Peyer's patch (tissue), 4 donors: ENCODE measurements around the gene LAMC3.
A peak's percentile ranks its signal among the peaks of the same experiment; 100 is the strongest.

ENCODE experiments used
- POLR2A ChIP-seq, 2 donors: fragments of 450-650 bp; IDR thresholded peaks; one replicate each; pipeline ENCODE4 v1.5.1; 2017; ENCODE audit warnings: antibody characterized with exemption in 2 of 2, mild to moderate bottlenecking in 2 of 2, moderate library complexity in 2 of 2
- TF ChIP-seq, protein P1 (sequence below), 6 experiments: fragments of 450-650 bp in 4 of 6; fragments of 200-600 bp in 2 of 6; sonication (generic) in 1 of 6; IDR thresholded peaks; one replicate each; pipeline ENCODE4 v1.5.1; 2017 to 2019; ENCODE audit warnings: antibody characterized with exemption in 6 of 6, mild to moderate bottlenecking in 3 of 6, moderate library complexity in 1 of 6

DNA sequence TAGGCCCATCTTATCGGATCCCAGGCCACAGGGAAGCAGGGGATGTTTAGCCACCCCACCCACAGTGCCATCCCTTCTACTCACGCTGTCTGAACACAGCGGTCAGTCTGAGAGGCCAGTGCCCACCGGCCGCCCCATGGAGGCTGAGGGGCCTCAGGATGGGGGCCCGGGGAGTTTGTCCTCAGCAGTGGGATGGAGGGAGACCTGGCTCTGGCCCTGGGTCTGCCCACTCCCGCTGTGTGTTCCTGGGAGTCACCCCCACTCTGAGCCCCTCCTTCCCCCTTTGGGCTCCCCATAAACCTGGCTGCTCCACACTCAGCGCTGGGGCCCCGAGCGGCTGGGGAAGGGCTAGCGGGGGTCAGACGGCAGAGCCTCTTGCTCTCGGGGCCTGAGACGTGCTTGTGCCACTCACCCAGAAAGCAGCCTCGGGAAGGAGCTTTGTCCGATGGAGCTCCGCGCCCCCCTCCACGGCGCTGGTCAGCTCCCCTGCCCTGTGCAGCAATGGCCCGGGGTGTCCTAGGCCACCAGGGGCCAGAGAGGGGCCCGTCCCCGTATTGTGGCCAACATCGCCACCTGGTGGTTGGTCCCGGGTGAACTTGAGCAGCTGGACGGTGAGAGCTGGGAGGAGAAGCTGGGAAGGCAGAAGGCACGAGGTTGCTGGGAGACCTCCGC is 10.9 kb upstream of the LAMC3 start:
- no peak for TF ChIP-seq POLR2A (IDR thresholded peaks at IDR 0.05)
- TF ChIP-seq, protein P1, sequence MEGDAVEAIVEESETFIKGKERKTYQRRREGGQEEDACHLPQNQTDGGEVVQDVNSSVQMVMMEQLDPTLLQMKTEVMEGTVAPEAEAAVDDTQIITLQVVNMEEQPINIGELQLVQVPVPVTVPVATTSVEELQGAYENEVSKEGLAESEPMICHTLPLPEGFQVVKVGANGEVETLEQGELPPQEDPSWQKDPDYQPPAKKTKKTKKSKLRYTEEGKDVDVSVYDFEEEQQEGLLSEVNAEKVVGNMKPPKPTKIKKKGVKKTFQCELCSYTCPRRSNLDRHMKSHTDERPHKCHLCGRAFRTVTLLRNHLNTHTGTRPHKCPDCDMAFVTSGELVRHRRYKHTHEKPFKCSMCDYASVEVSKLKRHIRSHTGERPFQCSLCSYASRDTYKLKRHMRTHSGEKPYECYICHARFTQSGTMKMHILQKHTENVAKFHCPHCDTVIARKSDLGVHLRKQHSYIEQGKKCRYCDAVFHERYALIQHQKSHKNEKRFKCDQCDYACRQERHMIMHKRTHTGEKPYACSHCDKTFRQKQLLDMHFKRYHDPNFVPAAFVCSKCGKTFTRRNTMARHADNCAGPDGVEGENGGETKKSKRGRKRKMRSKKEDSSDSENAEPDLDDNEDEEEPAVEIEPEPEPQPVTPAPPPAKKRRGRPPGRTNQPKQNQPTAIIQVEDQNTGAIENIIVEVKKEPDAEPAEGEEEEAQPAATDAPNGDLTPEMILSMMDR (IDR thresholded peaks at IDR 0.05), result peak in 4 of 6 experiments; percentile 34 to 67 (median 63)
